Sciatic nerve (tissue), 2 donors: ENCODE measurements around the gene NIF3L1. TPM values are rescaled to one million over a fixed set of nuclear protein-coding genes. Genes with fewer than 3 reads are reported as not detected.

Experiments used
- ATAC-seq: fragments of 200-7000 bp; cut with Tn5 transposase; one replicate; pipeline ENCODE4 v1.9.1; 2020; ENCODE audit warnings: mild to moderate bottlenecking, moderate library complexity
- DNase-seq: peaks from one replicate; pipeline ENCODE4 v3.0.0-alpha.2; 2020; ENCODE audit warnings: low spot score
- intact Hi-C: fragments of 100-400 bp; cut with DNase I; formaldehyde crosslinking; loops from one replicate; pipeline ENCODE4 v1.14.2; 2022
- total RNA-seq: library from RNA; stranded (reverse); fragmentation: NEBNext Ultra II Directional; extraction: Animal tissue kit (Norgen Biotek cat#: 25700); gene quantifications from one replicate; pipeline ENCODE4 v1.2.1, GENCODE V29; 2021
- donor health status: DM: no; HTN: no; CAD: no.
- donor health status: DM: no; HTN: no; CAD: no.

Gene NIF3L1
- total RNA-seq, 1 donor from 2014 or later, result 19.9 TPM

DNA sequence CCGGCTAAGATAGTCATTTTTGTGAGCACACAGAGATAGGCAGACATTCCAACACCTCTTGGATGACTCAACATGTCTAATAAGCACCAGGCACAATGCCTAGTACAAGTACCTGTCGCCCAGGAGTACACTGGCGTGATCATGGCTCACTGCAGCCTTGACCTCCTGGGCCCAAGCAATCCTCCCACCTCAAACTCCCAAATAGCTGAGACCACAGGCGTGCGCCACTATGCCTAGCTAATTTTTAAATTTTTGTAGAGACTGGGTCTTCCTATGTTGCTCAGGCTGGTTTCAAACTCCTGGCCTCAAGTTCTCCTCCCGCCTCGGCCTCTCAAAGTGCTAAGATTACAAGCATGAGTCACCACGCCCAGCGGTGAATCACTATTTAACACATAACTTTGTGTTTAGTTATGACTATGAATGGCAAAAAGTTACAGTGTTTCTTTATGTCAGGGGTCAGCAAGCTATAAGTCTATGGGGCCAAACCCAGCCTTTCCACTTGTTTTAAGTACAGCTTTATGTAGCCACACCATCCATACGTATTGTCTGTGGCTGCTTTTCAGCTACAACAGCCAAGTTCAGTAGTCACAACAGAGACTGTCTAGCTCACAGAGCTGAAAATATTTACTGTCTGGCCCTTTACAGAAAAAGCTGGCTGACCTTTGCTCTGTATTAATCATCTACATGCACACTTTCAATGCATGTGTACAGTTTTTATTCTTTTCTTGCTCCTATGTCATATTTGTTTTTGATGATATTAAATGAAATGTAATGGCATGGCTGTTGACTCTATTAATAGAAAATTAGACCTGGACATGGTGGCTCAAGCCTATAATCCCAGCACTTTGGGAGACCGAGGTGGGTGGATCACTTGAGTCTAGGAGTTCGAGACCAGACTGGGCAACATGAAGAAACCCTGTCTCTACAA lies 55.6 kb downstream of the NIF3L1 start:
- DNase-seq (no peak), ATAC-seq (no peak)
- intact Hi-C loops, result no loop called here

DNA sequence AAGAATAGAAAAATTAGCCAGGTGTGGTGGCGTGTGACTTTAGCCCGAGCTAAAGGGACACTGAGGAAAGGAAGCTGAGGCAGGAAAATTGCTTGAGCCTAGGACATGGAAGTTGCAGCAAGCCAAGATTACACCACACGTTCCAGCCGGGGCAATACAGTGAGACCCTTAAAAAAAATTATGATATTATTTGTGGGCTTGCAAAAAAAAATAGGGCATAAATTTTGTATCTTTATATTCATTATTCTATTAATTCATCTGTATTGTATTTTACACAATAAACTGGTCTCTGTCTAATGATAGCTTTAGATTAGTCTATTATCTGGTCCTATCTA lies 56.2 kb downstream of the NIF3L1 start:
- DNase-seq, result no peak

DNA sequence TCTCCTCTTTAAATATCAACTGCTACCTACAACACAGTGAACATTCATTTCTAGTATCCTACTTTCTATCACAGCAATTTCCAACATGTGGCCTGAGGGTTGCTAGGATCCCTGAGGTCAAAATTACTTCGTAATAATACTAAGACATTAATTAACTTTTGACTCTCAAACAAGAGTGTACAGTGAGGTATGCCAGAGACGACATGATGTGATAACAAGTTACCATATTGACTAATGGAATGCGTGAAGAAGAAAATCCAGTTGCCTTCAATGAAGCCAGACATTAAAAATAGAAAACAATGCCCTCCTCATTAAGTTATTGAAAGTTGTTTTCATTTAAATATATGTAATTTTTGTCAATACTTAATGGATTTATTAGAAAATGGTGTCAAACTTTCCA lies 61.2 kb downstream of the NIF3L1 start:
- intact Hi-C loops, result no loop called here
- DNase-seq (no peak), ATAC-seq (no peak)

More for the DNA sequence above, 56.2 kb downstream of the NIF3L1 start:
- no peak for ATAC-seq
- intact Hi-C loops, result no loop called here

Other genes with a start within 250 kb of the NIF3L1 start
- gene BZW1, start 77.5 kb upstream of the NIF3L1 start, total RNA-seq, result 282 TPM
- 358 TPM for gene CLK1, start 24.7 kb upstream of the NIF3L1 start, total RNA-seq
- gene PPIL3, start 294 bp upstream of the NIF3L1 start, total RNA-seq, result 35.1 TPM
- gene ORC2, start 74.3 kb downstream of the NIF3L1 start, total RNA-seq, result 36.2 TPM
- gene HYCC2, start 182.3 kb downstream of the NIF3L1 start, total RNA-seq, result 35.0 TPM
- gene NDUFB3, start 182.6 kb downstream of the NIF3L1 start, total RNA-seq, result 49.6 TPM
- 210 TPM for gene CFLAR, start 226.8 kb downstream of the NIF3L1 start, total RNA-seq